Measurements from ENCODE around the gene MYD88. TPM values are rescaled to one million over a fixed set of nuclear protein-coding genes. Genes with fewer than 3 reads are reported as not detected.

The MYD88 gene
- total and polyA plus RNA-seq, 9 of the 15 experiments (the other 6 are each of a cell fraction or from before 2014, with no cell fraction given) = 3.2 to 47.3 (median 27.6) TPM

GRCh38 chr3:38168151-38169026 is 29.9 kb downstream of the MYD88 start:
- intact Hi-C loops (cut with micrococcal nuclease) (no loop called here), in situ Hi-C loops (cut with MboI) (no loop called here)
- TF ChIP-seq ZNF134 (CRISPR knock-in tag; conservative IDR thresholded peaks at IDR 0.05) = no peak
- TF ChIP-seq KLF16 (IDR thresholded peaks at IDR 0.05) = no peak
- no peak for TF ChIP-seq CBFA2T2 (conservative IDR thresholded peaks at IDR 0.05)
- no peak for TF ChIP-seq PRMT5 (CRISPR knock-in tag; IDR thresholded peaks at IDR 0.05)
- TF ChIP-seq RNF2 (IDR thresholded peaks at IDR 0.05) = no peak
- no peak for TF ChIP-seq TCF7L2 (IDR thresholded peaks at IDR 0.05; ENCODE audit: low read depth, low read length)
- TF ChIP-seq JUNB (CRISPR knock-in tag; conservative IDR thresholded peaks at IDR 0.05) = no peak
- TF ChIP-seq RBM17 (IDR thresholded peaks at IDR 0.05; ENCODE audit: borderline replicate concordance, low read depth, low read length) = no peak
- no peak for TF ChIP-seq PHF20 (IDR thresholded peaks at IDR 0.05; ENCODE audit: partially characterized antibody)
- no peak for TF ChIP-seq ZNF75A (CRISPR knock-in tag; IDR thresholded peaks at IDR 0.05)
- TF ChIP-seq TEAD4 (IDR thresholded peaks at IDR 0.05; ENCODE audit: low read length) = no peak
- TF ChIP-seq TEAD4 (CRISPR knock-in tag; IDR thresholded peaks at IDR 0.05; ENCODE audit: borderline replicate concordance) = no peak
- no peak for TF ChIP-seq STAT5B (CRISPR knock-in tag; IDR thresholded peaks at IDR 0.05)
- no peak for TF ChIP-seq TCF7 (IDR thresholded peaks at IDR 0.05; ENCODE audit: borderline replicate concordance)
- no peak for TF ChIP-seq ZNF551 (CRISPR knock-in tag; IDR thresholded peaks at IDR 0.05)
- TF ChIP-seq ZFP1 (CRISPR knock-in tag; IDR thresholded peaks at IDR 0.05) = no peak
- TF ChIP-seq, protein P1, sequence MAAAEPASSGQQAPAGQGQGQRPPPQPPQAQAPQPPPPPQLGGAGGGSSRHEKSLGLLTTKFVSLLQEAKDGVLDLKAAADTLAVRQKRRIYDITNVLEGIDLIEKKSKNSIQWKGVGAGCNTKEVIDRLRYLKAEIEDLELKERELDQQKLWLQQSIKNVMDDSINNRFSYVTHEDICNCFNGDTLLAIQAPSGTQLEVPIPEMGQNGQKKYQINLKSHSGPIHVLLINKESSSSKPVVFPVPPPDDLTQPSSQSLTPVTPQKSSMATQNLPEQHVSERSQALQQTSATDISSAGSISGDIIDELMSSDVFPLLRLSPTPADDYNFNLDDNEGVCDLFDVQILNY (CRISPR knock-in tag; IDR thresholded peaks at IDR 0.05) = no peak
- TF ChIP-seq HDAC2 (IDR thresholded peaks at IDR 0.05) = no peak
- TF ChIP-seq NCOA6 (IDR thresholded peaks at IDR 0.05) = no peak
- ChIA-PET CTCF (ENCODE audit: low intra/inter-chr PET ratio) (no interaction called here), POLR2A (interaction anchor here (5.4 kb wide), 1 partner anchor 30 kb away, joined by 55 read pairs; the partner anchor contains the start of genes ACAA1 and MYD88)
- peaks cover 81% of the 10 kb centered on the region for H3K79me2 ChIP-seq (ENCODE audit: control insufficient read depth, insufficient read depth, low read length)
- no peak overlapping the region for H3K27ac ChIP-seq (ENCODE audit: extremely low read depth, low read depth, low read length)
- H3K9me3 ChIP-seq (replicated peaks; ENCODE audit: control insufficient read depth, insufficient read depth, low read depth, low read length) = no peaks in the 10 kb centered on the region
- peaks cover 2% of the 10 kb centered on the region for H3K9me1 ChIP-seq (ENCODE audit: control insufficient read depth, insufficient read depth, low read length)
- peaks cover 19% of the 10 kb centered on the region for H4K20me1 ChIP-seq (replicated peaks; ENCODE audit: control insufficient read depth, insufficient read depth, low read length)
- FAIRE-seq (no peak), DNase-seq (ENCODE audit: extremely low read depth in 1 of 4, low spot score in 3 of 4) (no peak), ATAC-seq (no peak)
- H3K4me1 ChIP-seq (replicated peaks in 1 of 2; ENCODE audit: control insufficient read depth in 2 of 2, insufficient read depth in 2 of 2, low read length in 2 of 2) = peaks cover 19 to 29% of the 10 kb centered on the region in 2 experiments
- H3K4me2 ChIP-seq (ENCODE audit: insufficient read depth, low read length) = no peak overlapping the region
- 80% methylated on average over 4 of the region's 4 CpGs for WGBS (ENCODE audit: insufficient coverage, low coverage, missing lambda C conversion rate)
- no peaks in the 10 kb centered on the region for H3K27me3 ChIP-seq (ENCODE audit: control insufficient read depth in 2 of 2, insufficient read depth in 2 of 2, low read length in 2 of 2)
- H3K4me3 ChIP-seq = no peak overlapping the region
- peaks cover 23% of the 10 kb centered on the region for H3K36me3 ChIP-seq (ENCODE audit: control insufficient read depth, insufficient read depth, low read length)
- no peak overlapping the region for H3K9ac ChIP-seq (ENCODE audit: insufficient read depth in 1 of 2, low read depth in 2 of 2, low read length in 2 of 2)
- BruUV-seq (replicated peaks) = no TSS peak
- H2AFZ ChIP-seq (ENCODE audit: low read depth, low read length) = no peak overlapping the region
